ENCODE measurements around the gene ARL3.

- TF ChIP-seq, protein P1, sequence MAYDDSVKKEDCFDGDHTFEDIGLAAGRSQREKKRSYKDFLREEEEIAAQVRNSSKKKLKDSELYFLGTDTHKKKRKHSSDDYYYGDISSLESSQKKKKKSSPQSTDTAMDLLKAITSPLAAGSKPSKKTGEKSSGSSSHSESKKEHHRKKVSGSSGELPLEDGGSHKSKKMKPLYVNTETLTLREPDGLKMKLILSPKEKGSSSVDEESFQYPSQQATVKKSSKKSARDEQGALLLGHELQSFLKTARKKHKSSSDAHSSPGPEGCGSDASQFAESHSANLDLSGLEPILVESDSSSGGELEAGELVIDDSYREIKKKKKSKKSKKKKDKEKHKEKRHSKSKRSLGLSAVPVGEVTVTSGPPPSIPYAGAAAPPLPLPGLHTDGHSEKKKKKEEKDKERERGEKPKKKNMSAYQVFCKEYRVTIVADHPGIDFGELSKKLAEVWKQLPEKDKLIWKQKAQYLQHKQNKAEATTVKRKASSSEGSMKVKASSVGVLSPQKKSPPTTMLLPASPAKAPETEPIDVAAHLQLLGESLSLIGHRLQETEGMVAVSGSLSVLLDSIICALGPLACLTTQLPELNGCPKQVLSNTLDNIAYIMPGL (CRISPR knock-in tag; IDR thresholded peaks at IDR 0.05) = no peak
- TF ChIP-seq NFE2L1 (CRISPR knock-in tag; IDR thresholded peaks at IDR 0.05) (no peak), NR3C1 (CRISPR knock-in tag; conservative IDR thresholded peaks at IDR 0.05; ENCODE audit: low read depth) (no peak), CTCF (IDR thresholded peaks at IDR 0.05) (no peak), ZNF232 (CRISPR knock-in tag; IDR thresholded peaks at IDR 0.05) (no peak), JUN (CRISPR knock-in tag; IDR thresholded peaks at IDR 0.05) (no peak), ZNF263 (CRISPR knock-in tag; IDR thresholded peaks at IDR 0.05; ENCODE audit: low read depth) (no peak), FOXJ3 (CRISPR knock-in tag; IDR thresholded peaks at IDR 0.05; ENCODE audit: borderline replicate concordance) (no peak), CBFB (CRISPR knock-in tag; IDR thresholded peaks at IDR 0.05; ENCODE audit: low read depth) (no peak), AFF4 (CRISPR knock-in tag; IDR thresholded peaks at IDR 0.05; ENCODE audit: borderline replicate concordance) (no peak)
- TF ChIP-seq, protein P2, sequence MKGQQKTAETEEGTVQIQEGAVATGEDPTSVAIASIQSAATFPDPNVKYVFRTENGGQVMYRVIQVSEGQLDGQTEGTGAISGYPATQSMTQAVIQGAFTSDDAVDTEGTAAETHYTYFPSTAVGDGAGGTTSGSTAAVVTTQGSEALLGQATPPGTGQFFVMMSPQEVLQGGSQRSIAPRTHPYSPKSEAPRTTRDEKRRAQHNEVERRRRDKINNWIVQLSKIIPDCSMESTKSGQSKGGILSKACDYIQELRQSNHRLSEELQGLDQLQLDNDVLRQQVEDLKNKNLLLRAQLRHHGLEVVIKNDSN (CRISPR knock-in tag; IDR thresholded peaks at IDR 0.05) = no peak
Measured at GRCh38 chr10:102651455-102652169, 62.6 kb downstream of the ARL3 start.

All from WTC11 (cell line).